GM19372 (cell line): ENCODE results near the gene WBP2.

Experiments used
- ATAC-seq: cut with Tn5 transposase; IDR thresholded peaks from one replicate; pipeline ENCODE4 v1.9.1; 2021; ENCODE audit warnings: mild to moderate bottlenecking, low read depth, moderate library complexity; ENCODE audit not compliant: unreplicated experiment

The WBP2 gene

DNA sequence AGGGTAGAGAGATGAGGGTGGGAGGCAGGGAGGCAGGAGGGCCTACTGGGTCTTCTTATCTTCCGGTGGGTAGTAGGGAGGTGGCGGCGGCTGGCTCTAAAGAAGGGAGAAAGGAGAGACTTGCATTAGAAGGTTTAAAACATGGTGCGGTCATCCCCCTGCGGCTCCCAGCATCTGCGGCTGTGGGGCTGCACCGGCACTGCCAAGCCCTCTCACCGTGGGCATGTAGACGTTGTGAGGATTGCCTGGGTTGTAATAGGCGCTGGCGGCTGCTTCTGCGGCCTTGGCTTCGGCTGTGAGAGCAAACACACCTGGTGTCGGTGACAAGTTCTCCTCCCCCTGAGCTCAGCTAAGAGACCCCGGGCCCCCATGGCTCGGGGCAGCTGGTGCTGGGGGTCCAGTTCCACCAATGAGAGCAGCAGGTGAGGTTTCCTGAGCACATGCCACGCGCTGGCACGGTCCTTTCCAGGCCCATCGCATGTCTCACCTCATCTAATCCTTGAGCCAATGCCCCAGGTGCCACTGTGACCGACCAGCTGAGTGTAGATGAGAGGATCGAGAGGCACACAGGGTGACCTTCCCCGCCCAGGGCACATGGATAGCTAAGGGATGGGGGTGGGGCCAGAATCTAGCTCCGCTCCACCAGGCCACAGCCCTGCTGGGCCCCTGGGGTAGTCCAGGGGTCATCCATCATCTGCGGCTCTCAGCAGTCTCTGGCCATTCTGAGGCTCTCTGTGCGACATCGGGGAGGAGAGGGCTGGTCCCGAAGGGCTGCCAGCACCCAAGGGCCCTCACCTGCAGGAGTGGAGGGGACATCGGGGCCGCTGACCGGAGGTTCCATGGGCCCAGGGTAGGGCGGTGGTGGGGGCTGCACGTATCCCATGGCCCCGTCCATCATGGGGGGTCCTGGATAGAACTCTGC is 8.2 kb downstream of the WBP2 start:
- ATAC-seq: no peak

- no peak for ATAC-seq
These were observed 9.0 kb downstream of the WBP2 start for GRCh38 chr17:75845933-75846691.

DNA sequence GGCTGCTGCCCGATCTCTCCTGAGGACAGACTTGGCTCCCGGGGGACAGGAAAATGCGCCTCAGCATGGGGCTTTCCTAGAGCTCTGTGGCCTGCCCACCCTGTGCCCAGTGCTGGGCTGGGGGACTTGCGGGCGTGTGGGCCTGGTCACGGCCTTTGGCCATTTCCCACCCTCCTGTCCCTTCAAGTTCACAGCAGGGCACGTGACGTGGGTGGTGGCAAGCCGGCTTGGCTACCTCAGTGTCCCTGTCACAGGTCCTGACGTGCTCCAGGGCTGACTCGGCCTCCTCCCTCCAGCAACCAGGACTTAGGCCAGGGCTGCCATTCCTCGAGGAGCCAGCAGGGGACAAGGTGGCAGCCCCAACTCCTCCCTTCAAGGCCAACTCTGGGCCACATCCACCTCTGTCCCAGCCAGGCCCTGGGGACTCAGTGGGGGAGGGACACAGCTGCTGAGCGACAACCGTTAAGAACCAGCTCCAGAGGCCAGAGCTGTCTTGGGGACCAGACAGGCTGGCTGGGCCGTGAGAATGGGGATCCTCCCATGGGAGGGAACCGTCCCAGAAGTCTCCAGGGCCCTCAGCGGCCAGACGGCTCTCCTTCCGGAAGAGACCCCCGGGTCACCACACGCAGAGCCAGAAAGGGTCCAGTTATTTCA is 9.9 kb downstream of the WBP2 start:
- ATAC-seq: no peak

GRCh38 chr17:75844530-75845057 is 10.5 kb downstream of the WBP2 start:
- ATAC-seq: no peak

- no peak for ATAC-seq
These were observed 11.3 kb downstream of the WBP2 start, which contains the start of gene UNC13D for GRCh38 chr17:75843577-75844529. TSS of gene UNC13D (minus strand) at chr17:75844404. CDS start at chr17:75844337, 67 bp downstream.

GRCh38 chr17:75842963-75843576 is 12.1 kb downstream of the WBP2 start:
- ATAC-seq: no peak

DNA sequence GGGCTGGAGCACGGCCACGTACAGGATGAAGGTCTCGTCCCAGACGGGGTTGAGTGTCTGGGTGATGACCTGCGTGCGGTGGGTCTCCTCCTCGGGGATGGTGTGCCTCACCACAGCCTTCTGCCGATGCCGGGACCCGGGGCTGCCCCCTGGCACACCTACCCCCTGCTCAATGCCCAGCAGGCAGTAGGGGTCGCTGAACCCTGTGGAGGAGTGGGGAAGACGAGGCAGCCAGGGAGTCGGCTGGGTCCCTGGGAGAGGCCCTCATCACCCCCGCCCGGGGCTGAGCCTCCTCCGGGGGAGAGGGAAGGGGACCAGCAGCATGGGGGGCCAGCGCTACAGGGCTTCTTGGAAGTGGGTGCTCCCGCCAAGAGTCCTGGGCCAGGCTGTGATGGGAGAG is 12.7 kb downstream of the WBP2 start:
- ATAC-seq: no peak

- no peak for ATAC-seq
These were observed 14.4 kb downstream of the WBP2 start for GRCh38 chr17:75840799-75841164.

- no peak for ATAC-seq
These were observed 15.0 kb downstream of the WBP2 start for GRCh38 chr17:75839942-75840798.

DNA sequence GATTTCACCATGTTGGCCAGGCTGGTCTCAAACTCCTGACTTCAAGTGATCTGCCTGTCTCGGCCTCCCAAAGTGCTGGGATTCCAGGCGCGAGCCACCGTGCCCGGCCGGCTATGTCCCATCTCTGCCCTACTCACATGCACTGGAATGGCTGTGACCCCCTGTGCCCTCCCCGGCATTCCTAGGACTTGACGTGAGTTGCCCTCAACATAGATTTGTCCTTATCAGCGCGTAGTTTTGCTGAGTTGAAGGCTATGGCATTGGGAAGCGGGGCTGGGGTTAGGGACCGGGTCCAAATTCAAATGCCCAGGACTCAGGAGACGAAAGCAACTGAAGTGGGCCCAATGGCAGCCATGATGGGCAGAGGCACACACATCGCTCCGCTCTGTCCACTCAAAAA is 16.7 kb downstream of the WBP2 start:
- ATAC-seq: no peak

DNA sequence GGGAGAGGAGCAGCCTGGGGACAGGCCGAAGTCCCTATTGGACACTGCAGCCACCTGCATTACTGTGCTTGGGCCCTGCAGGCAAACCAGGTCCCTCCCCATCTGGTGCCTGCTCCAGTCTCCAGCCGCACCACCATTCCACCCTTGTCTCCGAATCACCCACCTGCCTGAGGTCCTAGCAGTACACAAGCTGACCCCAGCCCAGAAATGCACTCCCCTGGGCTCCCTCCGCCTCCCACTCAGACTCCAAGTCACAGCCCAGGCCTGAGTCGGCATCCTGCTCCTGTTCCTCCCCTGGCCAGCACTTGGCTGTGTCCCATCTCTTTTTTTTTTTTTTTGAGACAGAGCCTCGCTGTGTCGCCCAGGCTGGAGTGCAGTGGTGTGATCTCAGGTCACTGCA is 17.2 kb downstream of the WBP2 start:
- no peak for ATAC-seq

DNA sequence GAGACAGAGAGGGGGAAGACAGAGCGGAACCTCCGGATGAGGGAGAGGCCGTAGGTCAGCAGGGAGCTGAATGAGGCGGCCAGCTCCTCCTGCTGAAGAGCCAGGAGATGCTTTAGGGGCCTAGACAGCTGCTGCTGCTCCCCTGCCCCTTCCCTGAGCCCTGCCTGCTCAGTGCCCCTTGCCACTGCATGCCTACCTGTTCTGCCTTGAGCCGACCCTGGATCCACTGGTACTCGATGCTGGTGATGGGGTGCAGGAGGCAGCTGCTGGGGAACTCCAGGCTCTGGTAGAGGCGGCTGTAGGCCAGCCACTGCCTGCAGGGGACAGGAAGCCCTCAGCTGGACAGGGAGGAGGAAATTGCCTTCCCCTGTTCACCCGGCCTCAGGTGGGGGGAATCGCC is 18.5 kb downstream of the WBP2 start:
- ATAC-seq: no peak

DNA sequence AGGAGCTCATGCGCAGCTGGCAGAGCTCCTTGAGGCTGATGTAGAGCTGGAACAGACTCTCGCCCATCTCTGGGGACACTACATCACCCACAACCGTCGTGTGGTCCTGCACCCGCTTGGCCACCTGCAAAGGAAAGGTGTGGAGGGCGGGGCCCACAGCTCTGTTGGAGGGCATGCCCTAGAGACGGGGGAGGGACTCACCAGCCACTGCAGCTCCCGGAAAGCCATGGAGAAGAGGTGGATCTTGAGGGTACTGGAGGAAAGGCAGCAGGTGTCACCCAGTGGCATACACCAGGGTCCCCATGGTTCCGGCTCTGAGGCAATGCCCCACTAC is 19.5 kb downstream of the WBP2 start:
- no peak for ATAC-seq

DNA sequence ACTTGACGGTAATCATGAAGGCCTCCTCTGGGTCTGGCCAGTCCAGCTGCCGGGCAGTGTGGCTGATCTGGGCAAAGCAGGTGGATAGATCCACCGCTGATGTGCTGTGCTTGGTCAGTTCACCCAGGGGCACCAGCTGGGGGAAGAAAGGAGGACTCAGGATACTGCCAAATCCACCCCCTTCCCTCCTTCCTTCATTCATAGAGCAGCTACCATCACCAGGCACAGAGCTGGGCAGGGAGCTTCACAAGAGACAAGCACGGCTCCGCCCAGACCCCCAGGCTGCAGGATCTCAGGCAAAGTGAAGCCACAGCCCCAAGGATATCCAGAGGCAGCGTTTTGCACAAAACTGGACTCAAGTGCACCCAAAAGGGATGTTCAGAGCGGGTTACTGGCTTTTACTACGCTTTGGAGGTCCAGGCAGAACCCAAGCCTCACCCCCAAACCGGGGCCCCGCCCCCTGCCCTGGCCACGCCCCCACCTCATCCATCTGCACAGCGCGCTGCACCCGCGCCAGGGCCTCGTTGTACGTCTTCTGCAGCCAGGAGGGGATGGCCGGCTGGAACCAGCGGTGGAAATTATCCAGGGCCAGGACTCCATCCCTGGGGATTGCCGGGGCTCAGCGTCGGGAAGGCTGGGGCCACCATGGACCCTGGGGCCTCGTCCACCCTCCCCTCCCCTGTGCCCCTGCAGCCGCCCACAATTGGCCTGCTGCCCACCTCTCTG is 20.0 kb downstream of the WBP2 start:
- no peak for ATAC-seq

- no peak for ATAC-seq
These were observed 20.7 kb downstream of the WBP2 start for GRCh38 chr17:75834279-75834920.

DNA sequence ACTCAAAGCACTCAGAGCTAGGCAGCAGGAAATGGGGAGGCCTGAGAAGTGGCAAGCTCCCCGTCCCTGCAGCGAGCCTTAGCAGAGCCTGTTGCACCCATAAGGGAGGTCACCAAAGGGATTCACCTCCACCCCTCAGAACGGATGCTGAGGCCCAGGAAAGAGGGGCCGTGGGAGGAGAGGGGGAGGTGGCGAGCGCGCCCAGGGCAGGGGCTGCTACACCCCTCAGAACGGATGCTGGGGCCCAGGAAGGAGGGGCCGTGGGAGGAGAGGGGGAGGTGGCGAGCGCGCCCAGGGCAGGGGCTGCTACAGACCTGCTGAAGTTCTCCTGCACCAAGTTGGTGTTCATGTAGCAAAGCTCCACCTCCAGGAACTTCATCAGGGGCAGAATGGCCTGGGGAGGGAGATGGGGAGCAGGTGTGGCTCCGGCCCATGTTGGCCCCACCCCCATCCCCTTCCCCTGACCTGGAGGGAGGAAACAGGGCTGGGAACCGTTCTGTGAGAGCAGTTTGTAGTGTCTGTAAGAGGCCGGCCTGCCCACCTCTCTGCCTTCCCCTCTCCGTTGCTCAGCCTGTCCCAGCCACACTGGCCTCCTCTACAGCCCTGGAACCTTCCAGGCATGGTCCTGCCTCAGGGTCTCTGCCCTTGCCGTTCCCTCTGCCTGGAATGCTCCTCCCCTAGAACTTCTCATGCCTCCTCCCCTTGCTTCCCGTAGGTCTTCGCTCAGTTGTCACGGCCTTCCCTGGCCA is 22.3 kb downstream of the WBP2 start:
- ATAC-seq: no peak

GRCh38 chr17:75832164-75832651 is 22.9 kb downstream of the WBP2 start:
- ATAC-seq: no peak
